ENCODE data around the gene TRIO.

DNA sequence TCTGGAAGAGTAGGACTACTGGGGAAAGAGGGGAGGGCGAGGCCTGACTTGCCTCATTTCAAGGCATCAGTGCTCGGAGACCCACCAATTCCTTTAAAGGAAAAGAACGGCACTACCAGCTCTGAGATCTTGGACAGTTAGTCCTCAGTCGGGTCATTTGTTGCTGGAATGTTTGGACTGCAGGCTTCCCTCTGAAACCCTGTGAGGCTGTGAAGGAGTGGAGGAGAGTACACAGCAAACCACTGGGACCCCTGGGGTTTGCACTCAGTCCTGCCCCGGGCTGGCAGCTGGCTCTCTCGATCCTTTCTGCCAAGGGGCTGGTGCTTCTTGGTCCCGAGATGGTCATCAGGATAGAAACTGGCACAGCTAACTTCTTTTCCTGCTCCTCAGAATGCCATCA is 194.5 kb downstream of the TRIO start:
- TF ChIP-seq, protein P1, sequence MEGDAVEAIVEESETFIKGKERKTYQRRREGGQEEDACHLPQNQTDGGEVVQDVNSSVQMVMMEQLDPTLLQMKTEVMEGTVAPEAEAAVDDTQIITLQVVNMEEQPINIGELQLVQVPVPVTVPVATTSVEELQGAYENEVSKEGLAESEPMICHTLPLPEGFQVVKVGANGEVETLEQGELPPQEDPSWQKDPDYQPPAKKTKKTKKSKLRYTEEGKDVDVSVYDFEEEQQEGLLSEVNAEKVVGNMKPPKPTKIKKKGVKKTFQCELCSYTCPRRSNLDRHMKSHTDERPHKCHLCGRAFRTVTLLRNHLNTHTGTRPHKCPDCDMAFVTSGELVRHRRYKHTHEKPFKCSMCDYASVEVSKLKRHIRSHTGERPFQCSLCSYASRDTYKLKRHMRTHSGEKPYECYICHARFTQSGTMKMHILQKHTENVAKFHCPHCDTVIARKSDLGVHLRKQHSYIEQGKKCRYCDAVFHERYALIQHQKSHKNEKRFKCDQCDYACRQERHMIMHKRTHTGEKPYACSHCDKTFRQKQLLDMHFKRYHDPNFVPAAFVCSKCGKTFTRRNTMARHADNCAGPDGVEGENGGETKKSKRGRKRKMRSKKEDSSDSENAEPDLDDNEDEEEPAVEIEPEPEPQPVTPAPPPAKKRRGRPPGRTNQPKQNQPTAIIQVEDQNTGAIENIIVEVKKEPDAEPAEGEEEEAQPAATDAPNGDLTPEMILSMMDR (IDR thresholded peaks at IDR 0.05), result no peak
- TF ChIP-seq EP300 (IDR thresholded peaks at IDR 0.05), result no peak

Data from upper lobe of left lung (tissue), 4 donors.